GM23248 (cell line): Measurements from ENCODE around the gene SLC25A26.

Experiments used
- EZH2 ChIP-seq: fragments of 200-600 bp; sonication (generic); IDR thresholded peaks from 2 replicates; pipeline ENCODE4 v1.6.1; 2018; ENCODE audit warnings: antibody characterized with exemption, mild to moderate bottlenecking; ENCODE audit not compliant: insufficient read depth, poor library complexity, severe bottlenecking
- EZH2phosphoT487 ChIP-seq: fragments of 200-600 bp; sonication (generic); IDR thresholded peaks from 2 replicates; pipeline ENCODE4 v1.6.1; 2018; ENCODE audit warnings: antibody characterized with exemption, moderate library complexity, mild to moderate bottlenecking, low read depth; ENCODE audit not compliant: insufficient read depth

GRCh38 chr3:66366747-66367146 lies 145.9 kb downstream of the SLC25A26 start:
- TF ChIP-seq EZH2 (no peak), EZH2phosphoT487 (no peak)
